HepG2 (cell line): ENCODE results near the gene CYSLTR2. TPM values are rescaled to one million over a fixed set of nuclear protein-coding genes. Genes with fewer than 3 reads are reported as not detected.

Source experiments
- NFATC3 ChIP-seq: sonication (generic); formaldehyde crosslinking; IDR thresholded peaks from 2 replicates; pipeline ENCODE4 v1.5.1; 2020; ENCODE audit warnings: mild to moderate bottlenecking, missing genetic modification reagents
- RAD51 ChIP-seq: fragments of 450-650 bp; IDR thresholded peaks from 2 replicates; pipeline ENCODE4 v1.6.1; 2016; ENCODE audit warnings: borderline replicate concordance
- STAG1 ChIP-seq: sonication (generic); formaldehyde crosslinking; IDR thresholded peaks from 2 replicates; pipeline ENCODE4 v1.4.0; 2020; ENCODE audit warnings: missing genetic modification reagents
- ZBTB49 ChIP-seq: sonication (generic); formaldehyde crosslinking; IDR thresholded peaks from 2 replicates; pipeline ENCODE4 v1.4.0; 2020; ENCODE audit warnings: missing genetic modification reagents, borderline replicate concordance
- ZNF333 ChIP-seq: sonication (generic); formaldehyde crosslinking; IDR thresholded peaks from 2 replicates; pipeline ENCODE4 v1.4.0; 2020; ENCODE audit warnings: mild to moderate bottlenecking, missing genetic modification reagents, borderline replicate concordance
- ZNF337 ChIP-seq: sonication (generic); formaldehyde crosslinking; IDR thresholded peaks from 2 replicates; pipeline ENCODE4 v1.5.1; 2020; ENCODE audit warnings: missing genetic modification reagents, low read depth, mild to moderate bottlenecking, borderline replicate concordance
- ZNF501 ChIP-seq: sonication (generic); formaldehyde crosslinking; IDR thresholded peaks from 2 replicates; pipeline ENCODE4 v1.5.1; 2020; ENCODE audit warnings: mild to moderate bottlenecking, moderate library complexity, missing genetic modification reagents
- ZNF687 ChIP-seq: sonication (generic); formaldehyde crosslinking; IDR thresholded peaks from 2 replicates; pipeline ENCODE4 v1.5.1; 2020; ENCODE audit warnings: mild to moderate bottlenecking, missing genetic modification reagents, moderate library complexity
- polyA plus RNA-seq, 8 experiments: library from polyadenylated mRNA; depleted of rRNA in 3 of 8; stranded (reverse) in 7 of 8; unstranded in 1 of 8; fragments of >200 nt; fragmentation: Illumina TruSeq in 4 of 8; extraction: Trizol in 4 of 8; gene quantifications; 2 replicates each; pipeline versions ENCODE4 v1.2.1 to v1.2.3, GENCODE V29; 2011 to 2016; ENCODE audit warnings: low read depth in 4 of 8, missing spikeins in 1 of 8, mixed read lengths in 1 of 8; ENCODE audit not compliant: insufficient read depth in 1 of 8
- total RNA-seq, 5 experiments: library from RNA; depleted of rRNA; stranded (reverse); fragments of >200 nt; fragmentation: Illumina TruSeq; extraction: Trizol; gene quantifications; 2 replicates each; pipeline ENCODE4 v1.2.3, GENCODE V29; 2016; ENCODE audit warnings: low read depth in 1 of 5

Gene CYSLTR2
- total and polyA plus RNA-seq, 2 of the 13 experiments (the other 11 are each of a cell fraction or from before 2014, with no cell fraction given): not detected

DNA sequence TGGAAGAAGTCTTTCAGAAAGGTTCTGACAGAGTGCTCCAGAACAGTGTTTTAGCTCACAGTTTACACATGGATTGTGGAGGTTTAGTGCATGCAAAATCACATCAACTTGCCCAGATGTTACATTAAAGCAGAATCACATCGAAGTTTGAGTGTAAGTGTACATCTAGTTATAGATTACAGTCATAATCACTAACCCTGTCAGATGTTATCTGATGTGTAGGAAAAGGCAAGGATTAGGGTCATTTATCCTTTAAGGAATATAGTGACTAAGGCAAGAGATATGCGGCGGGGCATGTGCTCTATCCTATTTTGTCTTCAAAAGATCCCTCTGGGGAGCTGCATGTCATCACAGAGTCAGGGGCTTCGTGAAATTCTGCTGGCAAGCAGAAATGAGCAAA, 66.9 kb downstream of the CYSLTR2 start (continued):
- TF ChIP-seq ZNF501 (no peak), RAD51 (no peak), ZNF687 (no peak), ZBTB49 (CRISPR knock-in tag) (no peak), ZNF333 (CRISPR knock-in tag) (no peak), NFATC3 (no peak), STAG1 (CRISPR knock-in tag) (no peak), ZNF337 (CRISPR knock-in tag) (no peak)
